Measurements from ENCODE around the gene S100A7A.

S100A7A gene

GRCh38 chr1:153434746-153435455 is 18.6 kb downstream of the S100A7A start:
- no peak for DNase-seq (ENCODE audit: low read depth)
- no peak for TF ChIP-seq CTCF (IDR thresholded peaks at IDR 0.05; ENCODE audit: low read depth, low read length, missing control alignments)
- no peak overlapping the region for H3K4me3 ChIP-seq (ENCODE audit: low read depth, low read length)
- in situ Hi-C loops (cut with HindIII; ENCODE audit: low sequenced_read_pairs): no loop called here

GRCh38 chr1:153437236-153437635 is 20.9 kb downstream of the S100A7A start:
- DNase-seq (ENCODE audit: low read depth): no peak
- TF ChIP-seq CTCF (IDR thresholded peaks at IDR 0.05; ENCODE audit: low read depth, low read length, missing control alignments): no peak
- H3K4me3 ChIP-seq (ENCODE audit: low read depth, low read length): no peak overlapping the region
- in situ Hi-C loops (cut with HindIII; ENCODE audit: low sequenced_read_pairs): no loop called here

GRCh38 chr1:153438599-153438998 is 22.3 kb downstream of the S100A7A start:
- no peak for TF ChIP-seq CTCF (IDR thresholded peaks at IDR 0.05; ENCODE audit: low read depth, low read length, missing control alignments)
- in situ Hi-C loops (cut with HindIII; ENCODE audit: low sequenced_read_pairs): no loop called here
- no peak overlapping the region for H3K4me3 ChIP-seq (ENCODE audit: low read depth, low read length)
- no peak for DNase-seq (ENCODE audit: low read depth)

GRCh38 chr1:153439273-153439672 is 23.0 kb downstream of the S100A7A start:
- in situ Hi-C loops (cut with HindIII; ENCODE audit: low sequenced_read_pairs): no loop called here
- H3K4me3 ChIP-seq (ENCODE audit: low read depth, low read length): no peak overlapping the region
- no peak for DNase-seq (ENCODE audit: low read depth)
- TF ChIP-seq CTCF (IDR thresholded peaks at IDR 0.05; ENCODE audit: low read depth, low read length, missing control alignments): no peak

- TF ChIP-seq CTCF (IDR thresholded peaks at IDR 0.05; ENCODE audit: low read depth, low read length, missing control alignments): no peak
- in situ Hi-C loops (cut with HindIII; ENCODE audit: low sequenced_read_pairs): no loop called here
- H3K4me3 ChIP-seq (ENCODE audit: low read depth, low read length): no peak overlapping the region
- DNase-seq (ENCODE audit: low read depth): no peak
These were observed 25.0 kb downstream of the S100A7A start for GRCh38 chr1:153441238-153441755.

- H3K4me3 ChIP-seq (ENCODE audit: low read depth, low read length): no peak overlapping the region
- no peak for DNase-seq (ENCODE audit: low read depth)
- in situ Hi-C loops (cut with HindIII; ENCODE audit: low sequenced_read_pairs): no loop called here
- no peak for TF ChIP-seq CTCF (IDR thresholded peaks at IDR 0.05; ENCODE audit: low read depth, low read length, missing control alignments)
These were observed 27.2 kb downstream of the S100A7A start for GRCh38 chr1:153443486-153443885.

Data from astrocyte of the cerebellum (primary cell).